Activated effector memory CD4-positive, alpha-beta T cell treated with anti-CD3 and anti-CD28 coated beads, Interleukin-2, amount 50 U/mL, for 16 hours (primary cell): ENCODE data around the gene TLK1.
A peak's percentile ranks its signal among the peaks of the same experiment; 100 is the strongest.

Source experiments
- DNase-seq: peaks from one replicate; pipeline ENCODE4 v3.0.0-alpha.2; 2020

Gene TLK1

GRCh38 chr2:171160119-171160955, at the start of gene TLK1:
Gene TLK1 (minus strand): TSS chr2:171160893. CDS start chr2:171160428, 465 bp downstream.
- peak; percentile 91 for DNase-seq

- no peak for DNase-seq
Measured at GRCh38 chr2:171210216-171210863, 49.6 kb upstream of the TLK1 start.

GRCh38 chr2:171208657-171209056, 48.0 kb upstream of the TLK1 start:
- no peak for DNase-seq

- no peak for DNase-seq
Measured at GRCh38 chr2:171206422-171207115, 45.9 kb upstream of the TLK1 start.

- DNase-seq = no peak
Measured at GRCh38 chr2:171205551-171205950, 44.9 kb upstream of the TLK1 start.

- DNase-seq = no peak
Measured at GRCh38 chr2:171201767-171202166, 41.1 kb upstream of the TLK1 start.

GRCh38 chr2:171201271-171201670, 40.6 kb upstream of the TLK1 start:
- DNase-seq = no peak

GRCh38 chr2:171200469-171200868, 39.8 kb upstream of the TLK1 start:
- no peak for DNase-seq

GRCh38 chr2:171191021-171191420, 30.3 kb upstream of the TLK1 start:
- no peak for DNase-seq

- no peak for DNase-seq
Measured at GRCh38 chr2:171187819-171188218, 27.1 kb upstream of the TLK1 start.

- DNase-seq = no peak
Measured at GRCh38 chr2:171187177-171187576, 26.5 kb upstream of the TLK1 start.

GRCh38 chr2:171185941-171186340, 25.2 kb upstream of the TLK1 start:
- DNase-seq = no peak

- DNase-seq = no peak
Measured at GRCh38 chr2:171185165-171185818, 24.6 kb upstream of the TLK1 start.

DNA sequence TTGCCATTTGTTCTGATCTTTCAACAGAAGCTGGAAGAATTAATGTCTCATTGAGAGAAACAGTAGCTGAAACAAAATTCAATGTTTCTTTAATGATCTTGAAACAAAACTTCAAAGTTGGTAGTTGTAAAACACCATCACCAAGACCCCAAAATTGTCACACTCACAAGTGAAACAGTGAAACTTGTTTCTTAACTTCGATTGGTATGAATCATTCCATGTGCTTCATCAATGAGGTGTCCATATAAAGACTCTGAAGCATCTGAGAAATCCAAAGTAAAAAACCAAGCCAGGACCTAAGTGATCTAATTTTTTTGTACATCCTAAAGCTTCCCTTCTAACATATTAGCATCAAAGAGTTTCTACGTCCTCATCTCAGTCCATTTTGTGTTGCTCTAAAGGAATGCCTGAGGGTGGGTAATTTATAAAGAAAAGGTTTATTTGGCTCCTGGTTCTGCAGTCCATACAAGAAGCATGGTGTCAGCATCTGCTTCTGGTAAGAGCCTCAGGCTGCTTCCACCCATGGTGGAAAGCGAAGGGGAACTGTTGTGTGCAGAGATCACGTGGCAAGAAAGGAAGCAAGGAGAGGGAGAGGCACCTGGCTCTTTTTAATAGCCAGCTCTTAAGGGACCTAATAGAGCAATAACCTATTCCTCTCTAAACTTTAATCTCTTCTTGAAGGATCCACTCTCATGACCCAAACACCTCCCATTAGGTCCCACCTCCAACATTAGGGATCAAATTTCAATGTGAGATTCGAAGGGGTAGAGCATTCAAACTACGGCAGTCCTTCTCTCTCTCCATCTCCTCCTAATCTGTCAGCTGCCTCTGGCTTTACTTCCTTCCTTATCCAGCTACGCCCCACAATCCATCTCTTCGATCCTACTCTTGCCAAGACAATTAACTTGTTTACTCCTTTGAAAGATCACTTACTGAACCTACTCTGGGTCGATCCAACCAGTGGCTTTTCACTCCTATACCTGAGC, 20.7 kb upstream of the TLK1 start:
- DNase-seq = no peak

DNA sequence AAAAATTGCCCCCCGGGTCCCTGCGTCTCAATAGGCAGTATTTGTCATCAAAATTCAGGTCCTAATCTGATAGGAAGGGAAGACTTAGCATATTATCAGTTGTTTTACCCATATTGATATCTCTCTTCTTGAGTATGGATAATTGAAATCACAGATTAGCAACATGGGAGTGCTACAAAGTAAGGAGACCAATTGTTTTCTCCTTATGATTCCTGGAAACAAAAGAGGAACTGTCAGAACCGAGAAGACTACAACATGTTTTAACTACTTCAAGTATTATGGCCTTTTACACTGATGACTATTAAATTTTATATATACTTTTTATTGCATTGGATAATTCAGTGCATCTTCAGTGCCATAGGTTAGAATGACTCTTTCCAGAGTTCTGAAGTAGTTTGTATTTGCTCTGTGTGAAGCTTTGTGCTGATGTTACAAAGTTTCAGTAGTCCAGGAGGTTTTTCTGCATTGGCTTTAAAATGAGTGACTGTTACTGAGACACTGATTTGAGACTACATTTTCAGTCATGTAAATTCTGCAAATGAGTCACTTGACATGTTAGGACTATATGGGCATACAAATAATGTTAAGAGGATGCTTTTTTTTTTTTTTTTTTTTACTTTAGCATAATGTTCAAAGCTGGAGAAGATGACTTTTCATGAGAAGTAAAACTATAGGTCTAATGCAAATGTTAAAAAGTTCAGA, 19.7 kb upstream of the TLK1 start:
- DNase-seq = no peak

DNA sequence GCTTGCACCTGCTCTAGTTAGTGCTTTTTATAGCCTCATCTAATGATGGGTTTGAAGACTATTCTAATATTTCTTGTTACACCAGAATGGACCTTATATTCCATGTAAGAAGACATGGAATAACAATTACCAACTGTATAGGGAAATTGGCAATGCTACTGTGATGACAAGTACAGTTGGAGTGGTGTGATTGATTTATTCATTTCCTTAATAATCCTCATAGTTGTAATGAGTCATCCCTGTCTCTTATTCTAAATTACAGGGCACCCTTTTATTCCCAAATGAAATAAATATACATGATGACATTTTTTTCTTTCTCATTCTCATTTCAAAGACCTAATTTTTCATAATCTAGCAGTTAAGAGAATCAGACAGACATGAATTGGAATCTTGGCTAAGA, 18.3 kb upstream of the TLK1 start:
- DNase-seq = no peak

DNA sequence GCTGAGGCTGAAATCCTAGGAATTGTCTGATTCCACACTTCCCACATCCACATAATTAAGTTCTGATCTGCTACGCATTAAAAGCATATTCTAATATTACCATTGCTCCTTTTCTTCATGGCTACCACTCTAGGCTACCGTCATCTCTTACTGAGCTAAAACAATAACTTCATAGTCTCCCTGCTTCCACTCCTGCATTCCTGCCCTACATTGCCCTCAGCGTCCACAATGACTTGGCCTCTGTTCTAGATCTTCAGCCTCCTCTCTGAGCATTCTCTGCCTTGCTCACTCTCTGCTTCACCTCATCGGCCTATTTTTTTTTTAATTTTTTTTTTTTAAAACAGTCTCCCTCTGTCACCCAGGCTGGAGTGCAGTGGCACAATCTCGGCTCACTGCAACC, 15.8 kb upstream of the TLK1 start:
- no peak for DNase-seq

DNA sequence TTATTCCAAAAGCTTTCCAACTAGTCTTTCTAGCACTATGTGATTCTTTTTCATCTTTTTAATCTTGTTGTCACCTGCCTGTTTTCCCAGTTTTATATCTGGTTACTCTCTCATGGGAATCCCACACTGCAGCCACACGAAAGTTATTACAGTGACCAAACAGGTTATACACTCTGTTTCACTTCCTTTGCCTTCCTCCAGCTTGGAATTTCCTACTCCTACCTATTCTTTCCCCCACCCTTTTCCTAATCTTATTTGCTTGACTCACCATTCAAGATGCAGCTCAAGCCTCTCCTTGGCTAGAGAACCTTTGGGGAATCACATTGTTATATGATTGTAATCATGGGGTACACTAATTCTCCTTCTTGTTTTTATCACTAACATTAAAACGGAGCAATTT, 13.4 kb upstream of the TLK1 start:
- DNase-seq = no peak

GRCh38 chr2:171173087-171173486, 12.4 kb upstream of the TLK1 start:
- no peak for DNase-seq

DNA sequence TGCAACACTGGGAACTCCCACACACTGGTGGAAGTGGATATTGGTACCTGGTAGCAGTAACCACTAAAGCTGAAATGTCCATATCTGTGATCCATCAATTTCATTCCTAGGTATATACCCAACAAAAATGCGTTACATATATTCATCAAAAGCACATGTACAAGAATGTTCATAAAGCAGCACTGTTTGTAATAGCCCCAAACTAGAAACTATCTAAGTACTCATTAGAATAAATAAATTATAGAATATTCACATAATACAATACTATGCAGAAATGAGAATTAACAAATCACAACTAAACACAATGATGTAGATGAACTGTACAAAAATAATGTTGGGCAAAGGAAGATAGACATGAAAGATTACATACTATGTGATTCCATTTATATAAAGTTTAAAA, 11.1 kb upstream of the TLK1 start:
- DNase-seq = no peak

GRCh38 chr2:171169839-171170238, 9.1 kb upstream of the TLK1 start:
- DNase-seq = no peak
